ENCODE results near the gene SSTR5. TPM values are rescaled to one million over a fixed set of nuclear protein-coding genes. Genes with fewer than 3 reads are reported as not detected.

The SSTR5 gene
- total and polyA plus RNA-seq, 2 of the 4 experiments (the other 2 are of a cell fraction): not detected

GRCh38 chr16:1120577-1120941 lies 48.0 kb downstream of the SSTR5 start:
- intact Hi-C loops (cut with micrococcal nuclease): no loop called here
- Histone ChIP-seq H4K20me1 (ENCODE audit: insufficient read depth, low read length) (no peaks in the 10 kb centered on the region), H2AFZ (replicated peaks; ENCODE audit: low read length, poor library complexity) (no peak overlapping the region), H3K9me3 (ENCODE audit: control insufficient read depth, insufficient read depth, low read length) (no peaks in the 10 kb centered on the region), H3K14ac (replicated peaks; ENCODE audit: low read depth, low read length) (no peak overlapping the region), H3K4me3 (ENCODE audit: insufficient read depth, low read depth, low read length) (no peak overlapping the region), H2BK5ac (ENCODE audit: low read depth, low read length, poor library complexity, severe bottlenecking) (no peak overlapping the region), H3K9ac (ENCODE audit: low read depth, low read length) (no peak overlapping the region), H2BK120ac (ENCODE audit: low read depth, low read length) (no peak overlapping the region), H2AK5ac (ENCODE audit: low read depth, low read length) (no peak overlapping the region), H2BK15ac (ENCODE audit: low read depth, low read length) (no peak overlapping the region), H3K36me3 (ENCODE audit: control insufficient read depth, insufficient read depth, low read length) (no peaks in the 10 kb centered on the region), H3K27me3 (ENCODE audit: control insufficient read depth, insufficient read depth, low read length) (peaks cover 21% of the 10 kb centered on the region; the same call in 1 of the 2 replicates), H2BK20ac (ENCODE audit: low read depth, low read length) (no peak overlapping the region), H3K4me1 (ENCODE audit: control insufficient read depth, insufficient read depth, low read length) (peaks cover 2% of the 10 kb centered on the region; the same call in 1 of the 2 replicates), H2AK9ac (replicated peaks; ENCODE audit: low read depth, low read length, poor library complexity) (no peak overlapping the region), H3K79me1 (ENCODE audit: low read depth in 1 of 2, low read length in 2 of 2) (no peaks in the 10 kb centered on the region), H4K8ac (ENCODE audit: low read depth in 2 of 2, low read length in 2 of 2) (no peak overlapping the region), H3K4ac (ENCODE audit: low read depth, low read length) (no peak overlapping the region), H3K56ac (ENCODE audit: extremely low read depth, insufficient read depth, low read length) (no peak overlapping the region), H4K5ac (ENCODE audit: low read depth, low read length) (no peak overlapping the region), H3K27ac (ENCODE audit: insufficient read depth, low read length) (no peak overlapping the region), H3K23ac (ENCODE audit: low read depth, low read length) (no peak overlapping the region), H3K9me1 (ENCODE audit: insufficient read depth, low read length) (no peaks in the 10 kb centered on the region), H3K4me2 (ENCODE audit: low read depth, low read length) (no peak overlapping the region), H3K18ac (ENCODE audit: low read depth, low read length) (no peak overlapping the region), H4K91ac (ENCODE audit: insufficient read depth, low read depth, low read length) (no peak overlapping the region)
- dilution Hi-C loops (cut with HindIII; ENCODE audit: low sequenced_read_pairs, unreplicated experiment): no loop called here
- no peak for DNase-seq
- ATAC-seq (ENCODE audit: low read depth): no peak
- ChIA-PET CTCF (no interaction called here), POLR2A (ENCODE audit: unreplicated experiment) (no interaction called here)
- WGBS, 2 experiments (ENCODE audit: extremely low coverage in 2 of 2, insufficient read length in 1 of 2): 62% methylated on average over 18 of the region's 22 CpGs; no CpG with 5 or more reads in 1 of the 2 experiments
- TF ChIP-seq MAFK (IDR thresholded peaks at IDR 0.05; ENCODE audit: low read depth, low read length) (no peak), CEBPB (IDR thresholded peaks at IDR 0.05; ENCODE audit: low read depth, low read length) (no peak), FOS (IDR thresholded peaks at IDR 0.05; ENCODE audit: low read depth, low read length) (no peak), USF2 (IDR thresholded peaks at IDR 0.05; ENCODE audit: low read depth, low read length) (no peak), RFX5 (IDR thresholded peaks at IDR 0.05; ENCODE audit: low read depth, low read length) (no peak), NFE2L2 (IDR thresholded peaks at IDR 0.05; ENCODE audit: low read depth, low read length) (no peak), RCOR1 (IDR thresholded peaks at IDR 0.05; ENCODE audit: insufficient replicate concordance, low read length) (no peak), CHD1 (IDR thresholded peaks at IDR 0.05; ENCODE audit: low read depth, low read length) (no peak), CTCF (conservative IDR thresholded peaks at IDR 0.05; ENCODE audit: low read depth, low read length) (no peak), RAD21 (IDR thresholded peaks at IDR 0.05; ENCODE audit: low read length) (no peak)
- no TSS peak for BruUV-seq (replicated peaks)
- in situ Hi-C loops (cut with MboI; ENCODE audit: low sequenced_read_pairs): no loop called here

Data from IMR-90 (cell line).